GM18867 (cell line): ENCODE results near the gene ADAP1.

Source experiments
- ATAC-seq: cut with Tn5 transposase; IDR thresholded peaks from one replicate; pipeline ENCODE4 v1.9.1; 2021; ENCODE audit warnings: mild to moderate bottlenecking, moderate library complexity; ENCODE audit not compliant: unreplicated experiment

Gene ADAP1

GRCh38 chr7:867406-868188, 86.9 kb downstream of the ADAP1 start:
- no peak for ATAC-seq

- no peak for ATAC-seq
Measured at GRCh38 chr7:867001-867405, 87.5 kb downstream of the ADAP1 start.

- ATAC-seq = no peak
Measured at GRCh38 chr7:865921-866320, 88.6 kb downstream of the ADAP1 start.

- ATAC-seq = no peak
Measured at GRCh38 chr7:863106-863505, 91.4 kb downstream of the ADAP1 start.

- no peak for ATAC-seq
Measured at GRCh38 chr7:862157-862556, 92.3 kb downstream of the ADAP1 start.

- ATAC-seq = no peak
Measured at GRCh38 chr7:861222-861621, 93.3 kb downstream of the ADAP1 start.

GRCh38 chr7:860149-860548, 94.3 kb downstream of the ADAP1 start:
- ATAC-seq = no peak

- ATAC-seq = no peak
Measured at GRCh38 chr7:859359-860030, 95.0 kb downstream of the ADAP1 start.

- ATAC-seq = no peak
Measured at GRCh38 chr7:857661-858060, 96.8 kb downstream of the ADAP1 start.

GRCh38 chr7:856444-857095, 97.9 kb downstream of the ADAP1 start:
- ATAC-seq = no peak

GRCh38 chr7:855686-856369, 98.7 kb downstream of the ADAP1 start:
- ATAC-seq = no peak

- no peak for ATAC-seq
Measured at GRCh38 chr7:854118-854775, 100.2 kb downstream of the ADAP1 start.

- no peak for ATAC-seq
Measured at GRCh38 chr7:853366-854117, 100.9 kb downstream of the ADAP1 start.

- ATAC-seq = no peak
Measured at GRCh38 chr7:851204-851603, 103.3 kb downstream of the ADAP1 start.

- ATAC-seq = no peak
Measured at GRCh38 chr7:849781-850180, 104.7 kb downstream of the ADAP1 start.

- no peak for ATAC-seq
Measured at GRCh38 chr7:849145-849544, 105.3 kb downstream of the ADAP1 start.
